Skin of body (tissue), 3 donors: ENCODE data around the gene PHF23. TPM values are rescaled to one million over a fixed set of nuclear protein-coding genes. Genes with fewer than 3 reads are reported as not detected.
A peak's percentile ranks its signal among the peaks of the same experiment; 100 is the strongest.

Source experiments
- DNase-seq: peaks from one replicate; lab custom pipeline; 2025; lab: John Stamatoyannopoulos, UW
- small RNA-seq: library from RNA; depleted of rRNA; stranded (forward); fragments of <200 nt; gene quantifications from one replicate; pipeline ENCODE3, GENCODE V24; 2014; ENCODE audit warnings: low replicate concordance
- total RNA-seq: library from RNA; depleted of rRNA; stranded (reverse); fragments of >200 nt; gene quantifications from one replicate; pipeline ENCODE4 v1.2.3, GENCODE V29; 2014

Gene PHF23
- total RNA-seq, 1 donor from 2014 or later: 27.0 TPM

DNA sequence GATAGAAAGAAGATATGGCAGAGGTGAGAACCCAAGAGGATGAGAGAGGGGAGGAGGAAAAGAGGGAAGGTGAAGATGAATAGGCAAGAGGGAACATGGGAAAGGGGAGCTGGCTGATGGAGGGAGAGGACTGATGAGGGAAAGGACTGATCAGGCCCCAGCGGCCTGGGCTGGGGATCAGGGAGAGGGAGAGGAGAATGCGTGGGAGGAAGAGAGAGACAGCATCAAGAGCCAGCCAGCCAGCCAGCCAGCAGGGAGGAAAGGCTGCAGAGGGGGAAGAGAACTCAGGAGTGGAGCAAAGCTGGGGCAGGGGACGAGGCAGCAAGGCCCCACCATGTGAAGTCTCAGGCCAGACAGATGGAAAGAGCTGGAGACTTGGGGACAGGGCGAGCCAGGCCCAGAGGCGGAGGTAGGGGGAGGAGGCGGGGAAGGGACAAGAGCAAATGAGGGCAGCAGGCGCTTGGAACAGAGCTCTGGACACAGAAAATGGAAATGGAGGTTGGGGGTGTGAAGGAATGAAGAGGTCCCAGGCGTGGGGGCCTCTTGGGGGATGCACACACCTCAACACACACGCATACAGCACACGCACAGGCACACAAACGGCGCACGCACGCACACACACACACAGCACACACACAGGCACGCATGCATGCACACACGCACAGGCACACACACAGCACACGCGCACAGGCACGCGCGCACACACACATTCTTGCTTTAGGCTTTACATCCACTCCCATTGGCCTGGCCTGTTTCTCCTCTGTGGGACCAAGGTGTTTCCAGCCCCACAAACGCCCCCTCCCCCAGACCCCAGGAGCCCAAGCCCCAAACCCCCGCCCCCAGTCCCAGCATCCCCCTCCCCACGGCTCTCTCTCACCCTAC lies 31.9 kb downstream of the PHF23 start:
- no peak for DNase-seq

DNA sequence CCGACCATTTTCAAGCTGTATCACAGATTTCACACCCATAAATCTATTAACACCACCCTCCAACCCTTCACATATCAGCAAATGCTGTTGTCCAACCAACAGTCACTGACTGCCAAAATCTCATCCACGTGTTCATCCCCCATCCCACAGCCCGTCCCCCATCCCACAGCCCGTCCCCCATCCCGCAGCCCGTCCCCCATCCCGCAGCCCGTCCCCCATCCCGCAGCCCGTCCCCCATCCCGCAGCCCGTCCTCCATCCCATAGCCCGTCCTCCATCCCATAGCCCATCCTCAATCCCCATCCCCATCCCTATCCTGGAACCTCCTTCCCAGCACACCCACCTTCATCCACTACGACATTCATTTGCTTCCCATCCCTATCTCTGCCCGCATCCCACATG lies 33.7 kb downstream of the PHF23 start:
- DNase-seq: no peak

DNA sequence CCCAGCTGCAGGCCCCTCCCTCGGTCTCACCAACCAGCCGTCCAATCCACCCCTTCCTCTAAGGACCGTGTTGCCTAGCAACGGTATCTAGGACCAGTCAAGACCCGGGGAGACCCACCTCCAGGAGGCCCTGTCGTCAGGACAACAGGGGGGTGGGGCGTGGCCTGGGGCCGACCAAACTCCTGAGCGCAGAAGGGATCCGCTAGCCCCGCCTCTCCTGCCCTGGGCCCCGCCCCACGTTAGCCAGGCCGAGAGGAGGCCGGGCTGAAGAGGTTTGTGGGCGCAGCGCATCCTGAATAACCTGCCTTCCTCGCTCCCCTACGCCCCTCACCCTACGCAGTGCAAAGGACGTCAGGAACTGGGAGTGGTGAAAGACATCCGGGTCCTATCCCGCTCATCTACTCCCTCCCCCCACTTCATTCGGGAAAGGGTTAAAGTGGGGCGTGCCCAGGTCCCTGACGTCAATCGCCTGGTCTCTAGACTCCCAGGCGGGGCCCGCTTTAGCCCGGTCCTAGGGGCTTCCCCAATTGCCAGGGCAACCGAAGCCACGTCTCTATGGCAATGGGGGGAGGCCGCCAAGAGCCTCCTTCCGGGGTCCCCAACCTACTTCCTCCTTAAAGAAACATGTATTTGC lies 34.3 kb downstream of the PHF23 start:
- peak; percentile 92 for DNase-seq

DNA sequence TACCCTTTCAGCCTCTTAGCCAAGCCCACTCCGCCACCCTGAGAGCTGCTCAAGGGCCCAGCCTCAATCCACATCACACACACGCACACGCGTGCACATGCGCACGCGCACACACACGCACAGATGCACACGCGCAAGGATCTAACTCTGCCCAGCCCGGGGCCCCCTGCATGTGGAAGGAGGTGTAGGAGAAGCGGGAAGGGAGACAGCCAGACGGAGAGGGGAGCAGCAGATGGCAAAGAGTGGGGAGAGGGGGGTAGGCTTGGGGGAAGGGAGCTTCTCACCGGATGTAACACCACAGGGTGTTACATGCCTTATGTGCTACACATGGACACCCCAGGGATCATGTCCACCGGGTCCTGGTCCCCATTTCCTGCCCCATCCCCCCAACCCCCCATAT lies 34.9 kb downstream of the PHF23 start:
- DNase-seq: no peak

DNA sequence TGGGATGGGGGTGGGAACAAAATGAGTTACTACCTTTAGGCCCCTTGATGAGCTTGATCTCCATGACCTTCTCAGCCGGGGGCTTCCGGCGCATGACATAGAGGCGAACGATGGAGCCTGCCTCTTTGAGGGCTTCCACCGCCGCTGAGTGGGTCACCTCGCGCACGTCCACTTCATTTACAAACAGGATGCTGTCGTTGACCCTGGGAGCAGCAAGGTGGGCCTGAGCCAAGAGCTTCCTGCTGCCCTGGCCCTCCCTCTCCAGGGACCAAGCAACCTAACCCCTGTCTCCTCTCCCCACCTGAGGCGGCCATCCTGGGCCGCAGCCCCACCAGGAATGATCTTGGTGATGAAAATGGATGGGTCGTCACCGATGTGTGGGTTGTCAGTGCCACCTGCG lies 35.9 kb downstream of the PHF23 start:
- DNase-seq: no peak

DNA sequence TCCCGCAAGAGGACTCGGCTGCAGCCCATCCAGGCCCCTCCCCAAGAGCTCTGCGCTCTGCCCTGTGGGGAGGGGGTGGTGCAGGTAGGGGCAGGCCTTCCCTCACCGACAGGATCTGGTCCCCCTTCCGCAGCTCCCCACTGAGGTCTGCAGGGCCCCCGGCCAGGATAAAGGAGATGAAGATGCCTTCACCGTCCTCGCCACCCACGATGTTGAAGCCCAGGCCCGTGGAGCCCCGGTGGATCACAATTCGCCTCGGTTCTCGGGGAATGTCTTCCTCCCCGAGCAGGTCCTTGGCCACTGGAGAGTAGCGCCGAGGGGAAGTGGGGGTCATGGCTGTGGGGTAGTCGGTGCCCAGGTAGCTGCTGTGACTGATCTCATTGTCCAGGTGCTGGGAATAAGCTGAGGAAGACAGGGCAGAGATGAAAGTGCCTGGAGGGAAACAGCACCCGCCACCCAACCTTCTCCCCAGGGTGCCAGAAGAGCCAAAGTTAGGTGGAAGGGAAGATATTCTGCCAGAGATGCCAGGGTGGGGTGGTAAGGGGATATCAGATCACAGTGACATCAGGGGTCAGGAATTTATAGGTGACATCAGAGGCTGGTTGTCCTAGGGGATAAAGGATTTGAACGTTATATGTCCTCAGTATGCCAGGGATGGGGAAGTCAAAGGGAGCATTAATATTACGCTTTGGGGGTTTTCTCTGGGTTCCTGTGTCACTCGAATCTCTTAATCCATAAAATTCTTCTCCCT lies 42.4 kb downstream of the PHF23 start:
- DNase-seq: no peak

DNA sequence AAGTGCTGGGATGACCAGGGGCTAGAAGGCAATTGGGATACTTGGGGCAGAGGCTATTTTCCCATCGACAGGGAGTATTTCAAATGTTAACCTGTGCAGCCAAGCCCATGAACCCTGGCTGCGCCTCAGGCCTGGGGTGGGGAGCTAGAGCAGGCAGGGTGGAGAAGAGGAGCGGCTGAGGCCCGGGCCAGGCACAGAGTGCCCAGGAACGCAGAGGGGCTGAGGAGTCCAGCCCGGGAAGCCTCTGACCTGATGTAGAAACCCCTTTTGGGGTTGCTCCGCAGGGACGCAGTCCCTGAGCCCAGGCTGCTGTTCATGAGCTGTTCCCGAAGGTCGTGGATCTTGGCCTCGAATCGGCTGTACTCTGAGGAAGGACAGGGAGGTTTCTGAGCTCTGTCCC lies 43.3 kb downstream of the PHF23 start:
- no peak for DNase-seq

DNA sequence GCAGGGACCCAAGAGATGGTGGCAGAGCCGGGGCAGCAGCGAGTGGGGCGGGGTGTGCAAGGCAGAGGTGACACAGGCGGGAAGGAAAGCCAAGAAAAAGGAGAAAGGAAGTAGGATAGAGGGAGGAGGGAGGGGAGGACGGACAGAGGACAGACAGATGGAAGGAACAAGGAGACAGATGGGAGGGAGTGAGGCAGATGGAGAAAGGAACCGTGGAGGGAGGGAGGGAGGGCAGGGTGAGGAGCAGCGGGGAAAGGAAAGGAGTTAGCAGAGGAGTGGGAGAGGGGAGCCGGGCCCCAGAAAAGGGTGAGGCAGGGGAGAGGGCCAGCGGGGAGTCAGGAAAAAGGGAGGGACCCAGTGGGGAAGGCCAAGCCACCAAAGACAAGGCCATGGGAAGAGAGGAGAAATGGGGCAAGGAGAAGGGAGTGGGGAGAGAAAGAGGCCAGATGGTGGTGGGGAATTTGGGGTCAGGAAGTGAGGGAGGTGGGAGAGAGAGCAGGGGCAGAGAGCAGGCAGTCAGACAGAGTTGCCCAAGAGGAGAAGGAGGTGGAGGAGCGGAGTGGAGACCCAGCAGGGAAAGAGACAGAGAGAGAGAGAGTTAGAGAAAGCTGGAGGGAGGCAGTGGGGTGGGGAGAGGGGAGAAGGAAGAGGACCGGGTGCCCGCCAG lies 46.9 kb downstream of the PHF23 start:
- no peak for DNase-seq

DNA sequence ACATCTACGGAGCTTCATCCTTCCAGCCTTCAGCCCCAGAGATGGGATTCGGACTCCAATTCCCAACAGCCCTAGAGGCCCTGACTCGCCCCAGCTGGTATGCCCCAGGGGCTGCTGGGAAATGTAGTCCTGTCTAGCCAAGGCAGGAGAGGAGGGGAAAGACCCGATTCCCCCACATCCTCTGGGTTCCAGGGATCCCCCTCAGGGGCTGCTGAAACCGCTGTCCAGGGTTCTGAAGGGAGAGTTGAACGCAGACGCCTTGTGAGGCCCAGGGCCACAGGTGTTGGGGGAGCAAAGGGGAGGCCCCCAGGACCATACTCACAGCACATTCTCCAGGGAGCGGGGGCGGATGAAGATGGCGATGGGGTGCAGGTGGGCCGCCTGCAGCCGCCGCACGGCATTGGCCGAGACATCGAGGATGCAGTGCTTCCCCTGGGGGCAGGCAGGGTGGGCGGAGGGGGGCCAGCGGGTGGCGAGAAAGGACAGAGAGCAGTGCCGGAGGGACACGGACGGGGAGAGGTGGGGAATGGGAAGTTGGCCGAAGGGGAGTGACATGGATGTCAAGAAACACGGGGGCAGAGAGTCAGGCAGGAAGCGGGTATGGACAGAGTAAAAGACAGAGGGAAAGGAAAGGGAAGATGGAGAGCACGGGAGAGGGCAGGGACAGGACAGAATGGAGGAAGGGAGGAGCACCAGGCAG lies 47.5 kb downstream of the PHF23 start:
- no peak for DNase-seq

DNA sequence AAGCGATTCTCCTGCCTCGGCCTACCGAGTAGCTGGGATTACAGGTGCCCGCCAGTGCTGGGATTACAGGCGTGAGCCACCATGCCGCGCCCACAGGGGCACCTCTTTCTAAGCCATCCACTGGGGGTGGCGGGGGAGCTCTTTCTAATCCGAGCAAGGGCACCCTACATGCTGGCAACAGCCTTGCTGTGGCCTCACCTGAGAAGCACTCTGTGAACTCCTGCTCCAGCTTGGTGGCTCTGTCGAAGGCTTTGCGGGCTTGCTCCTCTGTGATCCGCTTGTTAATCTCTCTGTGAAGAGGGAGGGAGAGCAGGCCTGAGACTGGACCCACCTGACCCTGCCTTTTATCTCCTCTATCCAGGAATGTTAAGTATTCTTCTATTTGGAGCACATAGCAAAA lies 48.2 kb downstream of the PHF23 start:
- DNase-seq: no peak

DNA sequence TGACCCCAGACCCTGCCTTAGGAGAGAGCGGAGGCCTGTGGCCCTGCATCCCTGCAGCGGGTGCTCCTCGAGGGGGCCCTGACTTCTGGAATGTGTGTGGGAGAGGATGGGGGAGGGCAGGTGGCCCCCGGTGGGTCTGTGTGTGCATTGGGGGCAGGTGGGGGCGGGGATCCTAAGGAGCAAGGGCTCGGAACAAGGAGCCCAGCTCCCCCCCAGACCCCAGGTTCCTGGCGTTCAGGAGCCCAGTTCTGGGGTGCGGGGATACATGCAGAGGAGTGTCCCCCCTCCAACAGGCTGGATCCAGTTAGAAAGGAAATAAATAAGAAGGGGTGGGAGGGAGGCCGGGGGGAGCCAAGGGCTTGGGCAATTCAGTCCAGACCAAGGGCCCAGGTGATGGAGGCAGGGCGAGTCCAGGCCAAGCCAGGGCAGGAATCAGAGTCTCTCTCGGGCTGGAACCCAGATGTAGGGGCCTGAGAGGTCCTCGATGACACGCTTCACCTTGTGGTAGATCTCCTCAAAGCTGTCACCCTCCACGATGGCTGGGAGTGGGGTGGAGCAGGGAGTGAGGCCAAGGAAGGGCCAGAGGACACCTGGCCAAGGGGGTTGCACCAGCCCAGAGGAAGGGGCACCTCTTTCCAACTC lies 48.9 kb downstream of the PHF23 start:
- no peak for DNase-seq

DNA sequence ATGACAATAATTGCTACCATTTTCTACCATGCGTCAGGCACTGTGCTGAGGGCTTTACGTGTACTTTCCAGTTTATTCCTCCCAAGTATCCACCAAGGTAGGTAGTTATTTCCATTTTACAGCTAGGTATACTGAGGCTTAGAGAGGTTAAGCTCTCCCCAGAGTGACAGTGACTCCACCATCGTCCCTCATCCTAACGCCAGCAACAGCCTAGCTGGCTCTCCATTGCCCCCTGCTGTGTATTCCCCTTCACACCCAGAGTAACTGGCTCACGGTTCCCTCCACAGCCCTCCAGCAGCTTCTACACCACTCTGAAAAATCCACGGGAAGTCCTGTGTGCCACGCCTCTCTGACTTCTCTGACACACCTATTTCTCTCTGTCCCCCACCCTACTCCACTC lies 53.0 kb downstream of the PHF23 start:
- DNase-seq: no peak

Small RNA genes within 50 kb of the gene (small RNA-seq; reads per million reads assigned to genes)
- gene AC120057.4 (not detected), gene MIR324 (13.1 reads per million, percentile 93 among the genes with 10 or more reads in this experiment), gene RF00019 (not detected)

Other genes starting within 250 kb of the PHF23 start
- gene ALOX12, start 243.4 kb downstream of the PHF23 start, total RNA-seq: 1.2 TPM
- gene RNASEK, start 226.8 kb downstream of the PHF23 start, total RNA-seq: 57.5 TPM
- gene BCL6B, start 216.4 kb downstream of the PHF23 start, total RNA-seq: 7.6 TPM
- gene SLC16A13, start 203.4 kb downstream of the PHF23 start, total RNA-seq: 0.69 TPM
- gene SLC16A11, start 195.4 kb downstream of the PHF23 start, total RNA-seq: 0.69 TPM
- gene CLEC10A, start 159.2 kb downstream of the PHF23 start, total RNA-seq: 3.7 TPM
- 0.39 TPM for gene ASGR2, start 124.6 kb downstream of the PHF23 start, total RNA-seq
- 3.7 TPM for gene ASGR1, start 60.1 kb downstream of the PHF23 start, total RNA-seq
- 16.5 TPM for gene DLG4, start 19.6 kb downstream of the PHF23 start, total RNA-seq
- gene ACADVL, start 19.5 kb downstream of the PHF23 start, total RNA-seq: 261 TPM
- 47.5 TPM for gene DVL2, start 4.9 kb downstream of the PHF23 start, total RNA-seq
- gene GABARAP, start 3.0 kb upstream of the PHF23 start, total RNA-seq: 223 TPM
- 44.1 TPM for gene CTDNEP1, start 12.3 kb upstream of the PHF23 start, total RNA-seq
- 27.5 TPM for gene ELP5, start 12.8 kb upstream of the PHF23 start, total RNA-seq
- gene CLDN7, start 23.0 kb upstream of the PHF23 start, total RNA-seq: 5.4 TPM
- gene SLC2A4, start 42.3 kb upstream of the PHF23 start, total RNA-seq: 11.7 TPM
- 1.3 TPM for gene YBX2, start 55.2 kb upstream of the PHF23 start, total RNA-seq
- 186 TPM for gene EIF5A, start 68.2 kb upstream of the PHF23 start, total RNA-seq
- gene GPS2, start 75.9 kb upstream of the PHF23 start, total RNA-seq: 17.2 TPM
- 14.2 TPM for gene NEURL4, start 89.9 kb upstream of the PHF23 start, total RNA-seq
- gene ACAP1, start 97.1 kb upstream of the PHF23 start, total RNA-seq: 4.7 TPM
- 6.3 TPM for gene KCTD11, start 112.7 kb upstream of the PHF23 start, total RNA-seq
- gene TMEM95, start 115.7 kb upstream of the PHF23 start, total RNA-seq: not detected
- gene TNK1, start 141.6 kb upstream of the PHF23 start, total RNA-seq: 2.5 TPM
- 16.0 TPM for gene PLSCR3, start 155.1 kb upstream of the PHF23 start, total RNA-seq
- gene TMEM256, start 164.6 kb upstream of the PHF23 start, total RNA-seq: 75.9 TPM
- 8.8 TPM for gene NLGN2, start 168.4 kb upstream of the PHF23 start, total RNA-seq
- gene SPEM1, start 180.9 kb upstream of the PHF23 start, total RNA-seq: not detected
- gene SPEM2, start 186.2 kb upstream of the PHF23 start, total RNA-seq: not detected
- gene SPEM3, start 189.4 kb upstream of the PHF23 start, total RNA-seq: not detected
- gene TMEM102, start 196.0 kb upstream of the PHF23 start, total RNA-seq: 3.3 TPM
- gene FGF11, start 200.1 kb upstream of the PHF23 start, total RNA-seq: 3.4 TPM
- 12.5 TPM for gene CHRNB1, start 205.6 kb upstream of the PHF23 start, total RNA-seq
- gene ZBTB4, start 240.2 kb upstream of the PHF23 start, total RNA-seq: 16.7 TPM
- gene SLC35G6, start 242.0 kb upstream of the PHF23 start, total RNA-seq: not detected
- 73.0 TPM for gene POLR2A, start 244.9 kb upstream of the PHF23 start, total RNA-seq